Measurements from ENCODE around the gene EPHB2. TPM values are rescaled to one million over a fixed set of nuclear protein-coding genes. Genes with fewer than 3 reads are reported as not detected.

The EPHB2 gene
- total RNA-seq, 4 donors from 2014 or later, result 0.08 to 3.4 (median 1.9) TPM

- no peak overlapping the region for H3K27ac ChIP-seq
- no peaks in the 10 kb centered on the region for H3K36me3 ChIP-seq
- TF ChIP-seq POLR2A (IDR thresholded peaks at IDR 0.05) (no peak), CTCF (IDR thresholded peaks at IDR 0.05) (no peak)
- WGBS, 2 donors, result 83 to 91% methylated on average over 6 of the region's 6 CpGs
- peaks cover 12 to 46% (median 17%) of the 10 kb centered on the region in 3 donors for H3K4me1 ChIP-seq
- H3K4me3 ChIP-seq, result no peak overlapping the region
- intact Hi-C loops (cut with DNase I), result no loop called here
- peaks cover 0 to 76% (median 0%) of the 10 kb centered on the region in 4 donors for H3K27me3 ChIP-seq
- no peaks in the 10 kb centered on the region for H3K9me3 ChIP-seq
- no peak for DNase-seq
Observed at GRCh38 chr1:22792396-22793160, 81.9 kb downstream of the EPHB2 start.

- Histone ChIP-seq H3K27me3 (peaks cover 0 to 77% (median 0%) of the 10 kb centered on the region in 4 donors), H3K4me3 (no peak overlapping the region), H3K36me3 (no peaks in the 10 kb centered on the region), H3K27ac (no peak overlapping the region), H3K4me1 (peaks cover 12 to 38% (median 17%) of the 10 kb centered on the region in 3 donors), H3K9me3 (no peaks in the 10 kb centered on the region)
- intact Hi-C loops (cut with DNase I), result no loop called here
- no peak for DNase-seq
- no peak for TF ChIP-seq POLR2A (IDR thresholded peaks at IDR 0.05)
- no peak for TF ChIP-seq CTCF (IDR thresholded peaks at IDR 0.05)
- 93% methylated on average over 3 of the region's 3 CpGs; no CpG with 5 or more reads in 1 of the 2 donors for WGBS, 2 donors
Observed at GRCh38 chr1:22793647-22794046, 83.0 kb downstream of the EPHB2 start.

GRCh38 chr1:22794647-22795365, 84.2 kb downstream of the EPHB2 start:
- peaks cover 12 to 33% (median 17%) of the 10 kb centered on the region in 3 donors for H3K4me1 ChIP-seq
- H3K36me3 ChIP-seq, result no peaks in the 10 kb centered on the region
- H3K27me3 ChIP-seq, result peaks cover 0 to 81% (median 0%) of the 10 kb centered on the region in 4 donors
- 27 to 28% methylated on average over 3 to 6 of the region's 8 CpGs for WGBS, 2 donors
- DNase-seq, result no peak
- H3K27ac ChIP-seq, result peak overlapping the region in 3 of 4 donors; percentile 30 to 55 (median 43)
- intact Hi-C loops (cut with DNase I), result no loop called here
- TF ChIP-seq CTCF (IDR thresholded peaks at IDR 0.05) (no peak), POLR2A (IDR thresholded peaks at IDR 0.05) (no peak)
- H3K9me3 ChIP-seq, result no peaks in the 10 kb centered on the region
- H3K4me3 ChIP-seq, result no peak overlapping the region

GRCh38 chr1:22795366-22795714, 84.7 kb downstream of the EPHB2 start:
- no peaks in the 10 kb centered on the region for H3K36me3 ChIP-seq
- WGBS, 2 donors, result 40 to 44% methylated on average over 4 of the region's 4 CpGs
- no peaks in the 10 kb centered on the region for H3K9me3 ChIP-seq
- H3K4me1 ChIP-seq, result peaks cover 12 to 27% (median 17%) of the 10 kb centered on the region in 3 donors
- no peak overlapping the region for H3K27ac ChIP-seq
- peaks cover 0 to 83% (median 0%) of the 10 kb centered on the region in 4 donors for H3K27me3 ChIP-seq
- no peak for DNase-seq
- no peak overlapping the region for H3K4me3 ChIP-seq
- TF ChIP-seq POLR2A (IDR thresholded peaks at IDR 0.05) (no peak), CTCF (IDR thresholded peaks at IDR 0.05) (no peak)
- intact Hi-C loops (cut with DNase I), result no loop called here

GRCh38 chr1:22796642-22797041, 86.0 kb downstream of the EPHB2 start:
- intact Hi-C loops (cut with DNase I), result no loop called here
- no peak for DNase-seq

More at GRCh38 chr1:22796642-22797041, 86.0 kb downstream of the EPHB2 start:
- peaks cover 12 to 21% (median 17%) of the 10 kb centered on the region in 3 donors for H3K4me1 ChIP-seq
- H3K4me3 ChIP-seq, result no peak overlapping the region
- TF ChIP-seq CTCF (IDR thresholded peaks at IDR 0.05) (no peak), POLR2A (IDR thresholded peaks at IDR 0.05) (no peak)
- 76 to 92% methylated on average over 4 of the region's 4 CpGs for WGBS, 2 donors
- peaks cover 0 to 87% (median 0%) of the 10 kb centered on the region in 4 donors for H3K27me3 ChIP-seq
- H3K9me3 ChIP-seq, result no peaks in the 10 kb centered on the region
- H3K27ac ChIP-seq, result no peak overlapping the region
- H3K36me3 ChIP-seq, result no peaks in the 10 kb centered on the region
